ENCODE results near the gene NEMP2. TPM values are rescaled to one million over a fixed set of nuclear protein-coding genes. Genes with fewer than 3 reads are reported as not detected.

NEMP2 gene
- total and polyA plus RNA-seq, 2 of the 4 experiments (the other 2 are of a cell fraction) = 1.1 to 1.3 TPM

- POLR2A ChIA-PET (ENCODE audit: unreplicated experiment) = no interaction called here
- intact Hi-C loops (cut with micrococcal nuclease) = no loop called here
- Histone ChIP-seq H2BK120ac (ENCODE audit: low read depth, low read length) (no peak overlapping the region), H3K9me1 (ENCODE audit: insufficient read depth, low read length) (no peaks in the 10 kb centered on the region), H3K36me3 (ENCODE audit: control insufficient read depth, insufficient read depth, low read length) (no peaks in the 10 kb centered on the region), H2BK20ac (ENCODE audit: low read depth, low read length) (no peak overlapping the region), H3K27ac (ENCODE audit: insufficient read depth, low read length) (no peak overlapping the region), H4K91ac (ENCODE audit: insufficient read depth, low read depth, low read length) (no peak overlapping the region), H4K8ac (ENCODE audit: low read depth in 2 of 2, low read length in 2 of 2) (no peak overlapping the region), H3K4me2 (ENCODE audit: low read depth, low read length) (no peak overlapping the region), H3K14ac (replicated peaks; ENCODE audit: low read depth, low read length) (no peak overlapping the region), H3K9me3 (ENCODE audit: control insufficient read depth, insufficient read depth, low read length) (peaks cover 5% of the 10 kb centered on the region; the same call in 1 of the 2 replicates), H3K56ac (ENCODE audit: extremely low read depth, insufficient read depth, low read length) (no peak overlapping the region), H4K5ac (ENCODE audit: low read depth, low read length) (no peak overlapping the region), H2AK9ac (replicated peaks; ENCODE audit: low read depth, low read length, poor library complexity) (no peak overlapping the region), H2AFZ (replicated peaks; ENCODE audit: low read length, poor library complexity) (peak overlapping the region; percentile 21), H2BK15ac (ENCODE audit: low read depth, low read length) (no peak overlapping the region), H2BK5ac (ENCODE audit: low read depth, low read length, poor library complexity, severe bottlenecking) (no peak overlapping the region), H2AK5ac (ENCODE audit: low read depth, low read length) (peak overlapping the region; percentile 39; the same call in 1 of the 2 replicates), H4K20me1 (ENCODE audit: insufficient read depth, low read length) (no peaks in the 10 kb centered on the region), H3K18ac (ENCODE audit: low read depth, low read length) (no peak overlapping the region), H3K4me1 (ENCODE audit: control insufficient read depth, insufficient read depth, low read length) (no peaks in the 10 kb centered on the region; the same call in 1 of the 2 replicates), H3K4me3 (ENCODE audit: insufficient read depth, low read depth, low read length) (no peak overlapping the region), H3K9ac (ENCODE audit: low read depth, low read length) (no peak overlapping the region), H3K23ac (ENCODE audit: low read depth, low read length) (no peak overlapping the region), H3K4ac (ENCODE audit: low read depth, low read length) (no peak overlapping the region), H3K27me3 (ENCODE audit: control insufficient read depth, insufficient read depth, low read length) (peaks cover 2% of the 10 kb centered on the region), H3K79me1 (ENCODE audit: low read depth in 1 of 2, low read length in 2 of 2) (no peaks in the 10 kb centered on the region)
- TF ChIP-seq MAFK (IDR thresholded peaks at IDR 0.05; ENCODE audit: low read depth, low read length) (no peak), BHLHE40 (IDR thresholded peaks at IDR 0.05; ENCODE audit: low read depth, low read length) (no peak), FOS (IDR thresholded peaks at IDR 0.05; ENCODE audit: low read depth, low read length) (no peak), MXI1 (IDR thresholded peaks at IDR 0.05; ENCODE audit: borderline replicate concordance, low read depth, low read length) (no peak), CEBPB (IDR thresholded peaks at IDR 0.05; ENCODE audit: low read depth, low read length) (no peak), NFE2L2 (IDR thresholded peaks at IDR 0.05; ENCODE audit: low read depth, low read length) (no peak), RAD21 (IDR thresholded peaks at IDR 0.05; ENCODE audit: low read length) (no peak), POLR2A (IDR thresholded peaks at IDR 0.05; ENCODE audit: low read depth, low read length) (no peak), SMC3 (IDR thresholded peaks at IDR 0.05; ENCODE audit: low read depth, low read length) (no peak), CHD1 (IDR thresholded peaks at IDR 0.05; ENCODE audit: low read depth, low read length) (no peak), RCOR1 (IDR thresholded peaks at IDR 0.05; ENCODE audit: insufficient replicate concordance, low read length) (no peak), MAZ (IDR thresholded peaks at IDR 0.05; ENCODE audit: borderline replicate concordance, low read depth, low read length) (no peak)
- TF ChIP-seq, protein P1, sequence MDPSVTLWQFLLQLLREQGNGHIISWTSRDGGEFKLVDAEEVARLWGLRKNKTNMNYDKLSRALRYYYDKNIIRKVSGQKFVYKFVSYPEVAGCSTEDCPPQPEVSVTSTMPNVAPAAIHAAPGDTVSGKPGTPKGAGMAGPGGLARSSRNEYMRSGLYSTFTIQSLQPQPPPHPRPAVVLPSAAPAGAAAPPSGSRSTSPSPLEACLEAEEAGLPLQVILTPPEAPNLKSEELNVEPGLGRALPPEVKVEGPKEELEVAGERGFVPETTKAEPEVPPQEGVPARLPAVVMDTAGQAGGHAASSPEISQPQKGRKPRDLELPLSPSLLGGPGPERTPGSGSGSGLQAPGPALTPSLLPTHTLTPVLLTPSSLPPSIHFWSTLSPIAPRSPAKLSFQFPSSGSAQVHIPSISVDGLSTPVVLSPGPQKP (IDR thresholded peaks at IDR 0.05; ENCODE audit: borderline replicate concordance, low read depth, low read length) = no peak
- TF ChIP-seq, protein P2, sequence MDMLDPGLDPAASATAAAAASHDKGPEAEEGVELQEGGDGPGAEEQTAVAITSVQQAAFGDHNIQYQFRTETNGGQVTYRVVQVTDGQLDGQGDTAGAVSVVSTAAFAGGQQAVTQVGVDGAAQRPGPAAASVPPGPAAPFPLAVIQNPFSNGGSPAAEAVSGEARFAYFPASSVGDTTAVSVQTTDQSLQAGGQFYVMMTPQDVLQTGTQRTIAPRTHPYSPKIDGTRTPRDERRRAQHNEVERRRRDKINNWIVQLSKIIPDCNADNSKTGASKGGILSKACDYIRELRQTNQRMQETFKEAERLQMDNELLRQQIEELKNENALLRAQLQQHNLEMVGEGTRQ (IDR thresholded peaks at IDR 0.05; ENCODE audit: low read depth, low read length) = no peak
- DNase-seq (no peak), ATAC-seq (ENCODE audit: low read depth) (no peak)
- CTCF ChIA-PET = interaction anchor here (0.8 kb wide), 1 partner anchor 225 kb away, joined by 3 read pairs; no protein-coding TSS in a partner anchor
- BruUV-seq (replicated peaks) = no TSS peak
- dilution Hi-C loops (cut with HindIII; ENCODE audit: low sequenced_read_pairs, unreplicated experiment) = no loop called here
- in situ Hi-C loops (cut with MboI; ENCODE audit: low sequenced_read_pairs) = no loop called here
These were observed 37.2 kb upstream of the NEMP2 start for GRCh38 chr2:190571686-190572085.
